Osteocyte (in vitro differentiated cells): ENCODE results near the gene TMEM253. TPM values are rescaled to one million over a fixed set of nuclear protein-coding genes. Genes with fewer than 3 reads are reported as not detected.

Source experiments
- DNase-seq: peaks from one replicate; pipeline ENCODE4 v3.0.0; 2021; ENCODE audit warnings: mixed read lengths; ENCODE audit not compliant: unreplicated experiment; ENCODE audit errors: extremely low spot score
- H3K27ac Mint-ChIP-seq: one replicate; pipeline ENCODE4 v1.8.0; 2021; ENCODE audit warnings: mild to moderate bottlenecking, mixed read lengths; ENCODE audit not compliant: unreplicated experiment
- H3K27me3 Mint-ChIP-seq: one replicate; pipeline ENCODE4 v1.8.0; 2021; ENCODE audit warnings: mixed read lengths; ENCODE audit not compliant: unreplicated experiment
- H3K36me3 Mint-ChIP-seq: one replicate; pipeline ENCODE4 v1.8.0; 2021; ENCODE audit warnings: mixed read lengths; ENCODE audit not compliant: unreplicated experiment
- H3K4me1 Mint-ChIP-seq: one replicate; pipeline ENCODE4 v1.8.0; 2021; ENCODE audit warnings: mixed read lengths; ENCODE audit not compliant: unreplicated experiment
- H3K4me3 Mint-ChIP-seq: one replicate; pipeline ENCODE4 v1.8.0; 2021; ENCODE audit warnings: mild to moderate bottlenecking, moderate library complexity, mixed read lengths; ENCODE audit not compliant: unreplicated experiment
- H3K9me3 Mint-ChIP-seq: one replicate; pipeline ENCODE4 v1.8.0; 2021; ENCODE audit warnings: mixed read lengths; ENCODE audit not compliant: unreplicated experiment
- total RNA-seq: library from RNA; stranded (reverse); gene quantifications from 2 replicates; pipeline ENCODE4 v1.2.1, GENCODE V29; 2021
- TF ChIP-seq, protein P1 (sequence below): fragments of 200-600 bp; sonication (generic); IDR thresholded peaks from 2 replicates; pipeline ENCODE4 v1.5.0; 2021; ENCODE audit warnings: antibody characterized with exemption, mild to moderate bottlenecking, moderate library complexity

The TMEM253 gene
- total RNA-seq, 1 donor from 2014 or later: 1.2 TPM

GRCh38 chr14:21087294-21088091 lies 13.4 kb upstream of the TMEM253 start:
- H3K9me3 Mint-ChIP-seq: no peaks in the 10 kb centered on the region
- no peak for DNase-seq
- peaks cover 17% of the 10 kb centered on the region for H3K4me1 Mint-ChIP-seq
- no peak overlapping the region for H3K4me3 Mint-ChIP-seq
- H3K27me3 Mint-ChIP-seq: no peaks in the 10 kb centered on the region
- H3K27ac Mint-ChIP-seq: peak overlapping the region; percentile 90
- peaks cover 42% of the 10 kb centered on the region for H3K36me3 Mint-ChIP-seq
- TF ChIP-seq, protein P1, sequence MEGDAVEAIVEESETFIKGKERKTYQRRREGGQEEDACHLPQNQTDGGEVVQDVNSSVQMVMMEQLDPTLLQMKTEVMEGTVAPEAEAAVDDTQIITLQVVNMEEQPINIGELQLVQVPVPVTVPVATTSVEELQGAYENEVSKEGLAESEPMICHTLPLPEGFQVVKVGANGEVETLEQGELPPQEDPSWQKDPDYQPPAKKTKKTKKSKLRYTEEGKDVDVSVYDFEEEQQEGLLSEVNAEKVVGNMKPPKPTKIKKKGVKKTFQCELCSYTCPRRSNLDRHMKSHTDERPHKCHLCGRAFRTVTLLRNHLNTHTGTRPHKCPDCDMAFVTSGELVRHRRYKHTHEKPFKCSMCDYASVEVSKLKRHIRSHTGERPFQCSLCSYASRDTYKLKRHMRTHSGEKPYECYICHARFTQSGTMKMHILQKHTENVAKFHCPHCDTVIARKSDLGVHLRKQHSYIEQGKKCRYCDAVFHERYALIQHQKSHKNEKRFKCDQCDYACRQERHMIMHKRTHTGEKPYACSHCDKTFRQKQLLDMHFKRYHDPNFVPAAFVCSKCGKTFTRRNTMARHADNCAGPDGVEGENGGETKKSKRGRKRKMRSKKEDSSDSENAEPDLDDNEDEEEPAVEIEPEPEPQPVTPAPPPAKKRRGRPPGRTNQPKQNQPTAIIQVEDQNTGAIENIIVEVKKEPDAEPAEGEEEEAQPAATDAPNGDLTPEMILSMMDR: no peak

GRCh38 chr14:21088687-21089086 lies 12.2 kb upstream of the TMEM253 start:
- peak overlapping the region; percentile 90 for H3K27ac Mint-ChIP-seq
- no peak overlapping the region for H3K4me3 Mint-ChIP-seq
- peaks cover 24% of the 10 kb centered on the region for H3K4me1 Mint-ChIP-seq
- DNase-seq: no peak
- no peaks in the 10 kb centered on the region for H3K9me3 Mint-ChIP-seq
- TF ChIP-seq, protein P1: no peak
- peaks cover 38% of the 10 kb centered on the region for H3K36me3 Mint-ChIP-seq
- H3K27me3 Mint-ChIP-seq: no peaks in the 10 kb centered on the region

- Mint-ChIP-seq H3K27me3 (no peaks in the 10 kb centered on the region), H3K4me1 (peaks cover 30% of the 10 kb centered on the region), H3K27ac (peak overlapping the region; percentile 90), H3K9me3 (no peaks in the 10 kb centered on the region), H3K36me3 (peaks cover 34% of the 10 kb centered on the region), H3K4me3 (no peak overlapping the region)
- TF ChIP-seq, protein P1: no peak
- no peak for DNase-seq
Measured at GRCh38 chr14:21089271-21089670, 11.6 kb upstream of the TMEM253 start.

- no peak overlapping the region for H3K27ac Mint-ChIP-seq
- H3K36me3 Mint-ChIP-seq: peaks cover 29% of the 10 kb centered on the region
- TF ChIP-seq, protein P1: no peak
- no peak for DNase-seq
- H3K27me3 Mint-ChIP-seq: no peaks in the 10 kb centered on the region
- no peaks in the 10 kb centered on the region for H3K9me3 Mint-ChIP-seq
- peaks cover 31% of the 10 kb centered on the region for H3K4me1 Mint-ChIP-seq
- H3K4me3 Mint-ChIP-seq: no peak overlapping the region
Measured at GRCh38 chr14:21089877-21090193, 11.0 kb upstream of the TMEM253 start.

- H3K4me1 Mint-ChIP-seq: peaks cover 31% of the 10 kb centered on the region
- DNase-seq: no peak
- no peak overlapping the region for H3K27ac Mint-ChIP-seq
- H3K36me3 Mint-ChIP-seq: peaks cover 26% of the 10 kb centered on the region
- TF ChIP-seq, protein P1: peak; percentile 64
- H3K9me3 Mint-ChIP-seq: no peaks in the 10 kb centered on the region
- no peak overlapping the region for H3K4me3 Mint-ChIP-seq
- H3K27me3 Mint-ChIP-seq: no peaks in the 10 kb centered on the region
Measured at GRCh38 chr14:21090194-21090939, 10.5 kb upstream of the TMEM253 start.
